CD8-positive, alpha-beta memory T cell (primary cell): ENCODE data around the gene SET. TPM values are rescaled to one million over a fixed set of nuclear protein-coding genes. Genes with fewer than 3 reads are reported as not detected.

Experiments
- CTCF ChIA-PET: fragments of 350-600 bp; sonication (Branson Sonifier 250); formaldehyde crosslinking; loops from one replicate; lab custom pipeline; 2021; ENCODE audit warnings: antibody characterized with exemption; lab: Charles Lee
- POLR2A ChIA-PET: fragments of 350-600 bp; sonication (Branson Sonifier 250); formaldehyde crosslinking; loops from one replicate; lab custom pipeline; 2021; ENCODE audit warnings: antibody characterized with exemption; lab: Charles Lee
- DNase-seq, 5 donors: peaks; one replicate each; pipeline versions ENCODE4 v3.0.0 to v3.0.0-alpha.2; 2020 to 2022; ENCODE audit warnings: mixed read lengths in 1 of 5
- H3K27ac ChIP-seq: one replicate; pipeline ENCODE4 v1.7.0; 2013; ENCODE audit warnings: low read depth, mild to moderate bottlenecking, low read length, moderate library complexity
- H3K27me3 ChIP-seq: 2 replicates; pipeline ENCODE4 v1.7.0; 2013; ENCODE audit warnings: low read length, mild to moderate bottlenecking; ENCODE audit not compliant: insufficient read depth, poor library complexity, severe bottlenecking
- H3K36me3 ChIP-seq: 2 replicates; pipeline ENCODE4 v1.7.0; 2013; ENCODE audit warnings: mild to moderate bottlenecking, low read length, moderate library complexity; ENCODE audit not compliant: insufficient read depth
- H3K4me1 ChIP-seq: 2 replicates; pipeline ENCODE4 v1.7.0; 2013; ENCODE audit warnings: mild to moderate bottlenecking, low read length, moderate library complexity; ENCODE audit not compliant: insufficient read depth
- H3K4me3 ChIP-seq: 2 replicates; pipeline ENCODE4 v1.7.0; 2013; ENCODE audit warnings: mild to moderate bottlenecking, low read length
- H3K9me3 ChIP-seq: 2 replicates; pipeline ENCODE4 v1.7.0; 2013; ENCODE audit warnings: mild to moderate bottlenecking, low read length
- H3K27ac Mint-ChIP-seq, 8 donors: one replicate each; pipeline ENCODE4 v1.8.0; 2020 to 2021; ENCODE audit warnings: mixed read lengths in 8 of 8, mild to moderate bottlenecking in 6 of 8, inconsistent platforms in 3 of 8, moderate library complexity in 3 of 8
- H3K27me3 Mint-ChIP-seq, 2 donors: one replicate each; pipeline ENCODE4 v1.8.0; 2020 to 2021; ENCODE audit warnings: mixed read lengths in 2 of 2, mild to moderate bottlenecking in 1 of 2, moderate library complexity in 1 of 2
- H3K36me3 Mint-ChIP-seq, 3 donors: one replicate each; pipeline ENCODE4 v1.8.0; 2020 to 2021; ENCODE audit warnings: mixed read lengths in 3 of 3, inconsistent platforms in 1 of 3, mild to moderate bottlenecking in 1 of 3
- H3K4me1 Mint-ChIP-seq, 3 donors: one replicate each; pipeline ENCODE4 v1.8.0; 2020 to 2021; ENCODE audit warnings: mixed read lengths in 3 of 3, inconsistent platforms in 1 of 3, mild to moderate bottlenecking in 1 of 3
- H3K4me3 Mint-ChIP-seq, 7 donors: one replicate each; pipeline ENCODE4 v1.8.0; 2020 to 2021; ENCODE audit warnings: mixed read lengths in 7 of 7, mild to moderate bottlenecking in 6 of 7, moderate library complexity in 4 of 7, inconsistent platforms in 2 of 7
- H3K9me3 Mint-ChIP-seq, 5 donors: one replicate each; pipeline ENCODE4 v1.8.0; 2020 to 2022; ENCODE audit warnings: mixed read lengths in 5 of 5, mild to moderate bottlenecking in 3 of 5, moderate library complexity in 2 of 5, inconsistent platforms in 1 of 5
- polyA plus RNA-seq: library from polyadenylated mRNA; unstranded; fragments of 300-500 nt; fragmentation: Illumina TruSeq; gene quantifications from one replicate; pipeline ENCODE4 v1.2.3, GENCODE V29; 2021
- total RNA-seq, 2 experiments: library from RNA; stranded (reverse); gene quantifications; one replicate each; pipeline ENCODE4 v1.2.3, GENCODE V29; 2021

SET gene
- total and polyA plus RNA-seq, 3 experiments from 2014 or later, result 229 to 1,027 (median 939) TPM

GRCh38 chr9:128721487-128722010, 32.5 kb downstream of the SET start:
- peaks cover 0 to 29% (median 0%) of the 10 kb centered on the region in 3 donors for H3K36me3 Mint-ChIP-seq
- H3K4me1 Mint-ChIP-seq, result peaks cover 26 to 40% (median 33%) of the 10 kb centered on the region in 3 donors
- peaks cover 0 to 2% of the 10 kb centered on the region in 2 donors for H3K27me3 Mint-ChIP-seq
- POLR2A ChIA-PET, result no interaction called here
- DNase-seq, result no peak
- Histone ChIP-seq H3K36me3 (no peaks in the 10 kb centered on the region), H3K27me3 (no peaks in the 10 kb centered on the region), H3K4me3 (no peak overlapping the region), H3K9me3 (no peaks in the 10 kb centered on the region), H3K4me1 (peaks cover 21% of the 10 kb centered on the region), H3K27ac (no peak overlapping the region)
- CTCF ChIA-PET, result no interaction called here
- no peak overlapping the region for H3K27ac Mint-ChIP-seq
- H3K9me3 Mint-ChIP-seq, result no peaks in the 10 kb centered on the region
- peak overlapping the region in 3 of 7 donors; percentile 65 to 92 (median 82) for H3K4me3 Mint-ChIP-seq

- H3K9me3 ChIP-seq, result no peaks in the 10 kb centered on the region
- H3K27ac ChIP-seq, result peak overlapping the region; percentile 68
- Mint-ChIP-seq H3K4me3 (peak overlapping the region; percentile 46 to 96 (median 94)), H3K27me3 (peaks cover 0 to 2% of the 10 kb centered on the region in 2 donors), H3K27ac (peak overlapping the region; percentile 74 to 95 (median 92)), H3K9me3 (no peaks in the 10 kb centered on the region), H3K36me3 (peaks cover 0 to 29% (median 2%) of the 10 kb centered on the region in 3 donors), H3K4me1 (peaks cover 32 to 46% (median 42%) of the 10 kb centered on the region in 3 donors)
- peaks cover 21% of the 10 kb centered on the region for H3K4me1 ChIP-seq
- CTCF ChIA-PET, result no interaction called here
- POLR2A ChIA-PET, result no interaction called here
- no peaks in the 10 kb centered on the region for H3K36me3 ChIP-seq
- H3K27me3 ChIP-seq, result no peaks in the 10 kb centered on the region
- no peak for DNase-seq
- H3K4me3 ChIP-seq, result no peak overlapping the region
Measured at GRCh38 chr9:128722380-128723351, 33.6 kb downstream of the SET start.

GRCh38 chr9:128723352-128723865, 34.4 kb downstream of the SET start:
- peaks cover 0 to 2% of the 10 kb centered on the region in 2 donors for H3K27me3 Mint-ChIP-seq
- no peak for DNase-seq
- H3K27ac ChIP-seq, result peak overlapping the region; percentile 68
- H3K4me3 ChIP-seq, result peak overlapping the region; percentile 96
- peaks cover 21% of the 10 kb centered on the region for H3K4me1 ChIP-seq
- H3K36me3 ChIP-seq, result no peaks in the 10 kb centered on the region
- no peaks in the 10 kb centered on the region for H3K9me3 ChIP-seq
- ChIA-PET POLR2A (interaction anchor here (1.1 to 1.4 kb wide), 5 partner anchors 11 to 48 kb away, joined by 3 to 9 read pairs (median 4); no protein-coding TSS in a partner anchor), CTCF (interaction anchor here (1.0 kb wide), 1 partner anchor 14 kb away, joined by 3 read pairs; no protein-coding TSS in a partner anchor)
- no peaks in the 10 kb centered on the region for H3K27me3 ChIP-seq
- H3K9me3 Mint-ChIP-seq, result no peaks in the 10 kb centered on the region
- H3K27ac Mint-ChIP-seq, result peak overlapping the region; percentile 89 to 96 (median 93)
- H3K36me3 Mint-ChIP-seq, result peaks cover 0 to 29% (median 2%) of the 10 kb centered on the region in 3 donors
- peak overlapping the region; percentile 90 to 96 (median 94) for H3K4me3 Mint-ChIP-seq
- peaks cover 33 to 46% (median 46%) of the 10 kb centered on the region in 3 donors for H3K4me1 Mint-ChIP-seq

- peaks cover 0 to 29% (median 2%) of the 10 kb centered on the region in 3 donors for H3K36me3 Mint-ChIP-seq
- H3K4me3 ChIP-seq, result peak within 1 kb of the TSS; percentile 96
- peak within 1 kb of the TSS; percentile 89 to 98 (median 94) for H3K27ac Mint-ChIP-seq
- peaks cover 21% of the 10 kb centered on the region for H3K4me1 ChIP-seq
- H3K4me1 Mint-ChIP-seq, result peaks cover 33 to 46% (median 46%) of the 10 kb centered on the region in 3 donors
- peak within 1 kb of the TSS; percentile 90 to 96 (median 94) for H3K4me3 Mint-ChIP-seq
- H3K36me3 ChIP-seq, result no peaks in the 10 kb centered on the region
- POLR2A ChIA-PET, result interaction anchor here (0.8 to 1.4 kb wide), 10 partner anchors 11 to 357 kb away, joined by 3 to 9 read pairs (median 4); partner anchors contain the start of genes DOLPP1, KYAT1, LRRC8A and SET
- peaks cover 0 to 2% of the 10 kb centered on the region in 2 donors for H3K27me3 Mint-ChIP-seq
- H3K27ac ChIP-seq, result peak within 1 kb of the TSS; percentile 68
- H3K9me3 Mint-ChIP-seq, result no peaks in the 10 kb centered on the region
- CTCF ChIA-PET, result interaction anchor here (0.8 to 2.0 kb wide), 6 partner anchors 12 to 99 kb away, joined by 3 to 5 read pairs (median 4); partner anchors contain the start of genes PKN3 and SET
- no peaks in the 10 kb centered on the region for H3K27me3 ChIP-seq
- peak; percentile 99 to 100 (median 99) for DNase-seq
- H3K9me3 ChIP-seq, result no peaks in the 10 kb centered on the region
Measured at GRCh38 chr9:128723866-128724743, 35.1 kb downstream of the SET start, which contains the start of gene ZDHHC12. TSS of gene ZDHHC12 (minus strand) at chr9:128724127. CDS start at chr9:128724093, 34 bp downstream.

GRCh38 chr9:128724744-128725211, 35.8 kb downstream of the SET start:
- Mint-ChIP-seq H3K27me3 (peaks cover 0 to 2% of the 10 kb centered on the region in 2 donors), H3K4me3 (peak overlapping the region; percentile 90 to 96 (median 94)), H3K4me1 (peaks cover 33 to 46% (median 46%) of the 10 kb centered on the region in 3 donors), H3K36me3 (peaks cover 0 to 26% (median 2%) of the 10 kb centered on the region in 3 donors), H3K27ac (peak overlapping the region; percentile 88 to 98 (median 92)), H3K9me3 (no peaks in the 10 kb centered on the region)
- Histone ChIP-seq H3K27me3 (no peaks in the 10 kb centered on the region), H3K4me1 (peaks cover 21% of the 10 kb centered on the region), H3K27ac (peak overlapping the region; percentile 48), H3K36me3 (no peaks in the 10 kb centered on the region), H3K4me3 (peak overlapping the region; percentile 87), H3K9me3 (no peaks in the 10 kb centered on the region)
- peak in 2 of 5 donors; percentile 34 to 42 for DNase-seq
- CTCF ChIA-PET, result interaction anchor here (0.8 to 2.0 kb wide), 7 partner anchors 11 to 99 kb away, joined by 3 to 8 read pairs (median 4); partner anchors contain the start of genes PKN3 and SET
- POLR2A ChIA-PET, result interaction anchor here (0.8 to 1.4 kb wide), 10 partner anchors 10 to 357 kb away, joined by 3 to 9 read pairs (median 4); partner anchors contain the start of genes DOLPP1, KYAT1, LRRC8A and SET

GRCh38 chr9:128727640-128728248, 38.7 kb downstream of the SET start:
- no peak overlapping the region for H3K4me3 ChIP-seq
- peaks cover 0 to 2% of the 10 kb centered on the region in 2 donors for H3K27me3 Mint-ChIP-seq
- no peak for DNase-seq
- peaks cover 0 to 18% (median 2%) of the 10 kb centered on the region in 3 donors for H3K36me3 Mint-ChIP-seq
- H3K9me3 Mint-ChIP-seq, result no peaks in the 10 kb centered on the region
- H3K27ac ChIP-seq, result no peak overlapping the region
- CTCF ChIA-PET, result interaction anchor here (0.9 to 1.9 kb wide), 2 partner anchors 90 to 125 kb away, joined by 3 to 5 read pairs; partner anchors contain the start of gene ENDOG
- H3K27ac Mint-ChIP-seq, result peak overlapping the region in 3 of 8 donors; percentile 34 to 88 (median 64)
- H3K4me1 ChIP-seq, result peaks cover 21% of the 10 kb centered on the region
- no peaks in the 10 kb centered on the region for H3K9me3 ChIP-seq
- no peaks in the 10 kb centered on the region for H3K36me3 ChIP-seq
- POLR2A ChIA-PET, result no interaction called here
- H3K4me1 Mint-ChIP-seq, result peaks cover 28 to 42% (median 36%) of the 10 kb centered on the region in 3 donors
- no peak overlapping the region for H3K4me3 Mint-ChIP-seq
- H3K27me3 ChIP-seq, result no peaks in the 10 kb centered on the region
